NCI-H1105 (cell line): ENCODE data around the gene VCP.

Experiments used
- DNase-seq: peaks from one replicate; lab custom pipeline; 2025; lab: John Stamatoyannopoulos, UW

The VCP gene

DNA sequence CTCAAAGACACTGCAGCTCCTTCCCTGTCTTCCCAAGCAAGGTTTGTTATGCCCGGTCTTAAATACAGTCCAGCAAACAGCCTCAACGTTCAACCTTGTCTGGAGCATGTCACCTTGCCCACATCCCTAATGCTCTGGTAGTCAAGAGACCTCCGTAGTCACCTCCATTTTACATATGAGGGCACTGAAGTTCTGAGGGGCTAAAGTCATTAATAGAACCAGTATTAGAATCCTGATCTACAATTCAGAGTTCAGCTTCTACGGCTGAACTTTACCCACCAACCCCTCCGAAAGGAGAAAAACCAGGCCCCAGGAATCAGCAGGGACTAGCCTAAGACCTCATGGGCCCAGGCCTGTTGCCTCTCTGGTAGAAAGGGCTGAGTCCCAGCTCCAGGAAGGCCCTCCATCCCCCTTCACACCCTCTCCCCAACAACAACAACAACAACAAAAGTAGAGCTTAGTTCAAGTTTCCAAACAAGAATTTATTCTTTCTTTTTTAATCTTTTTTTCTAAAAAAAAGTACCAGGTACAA, 31.3 kb upstream of the VCP start:
- DNase-seq, result no peak

DNA sequence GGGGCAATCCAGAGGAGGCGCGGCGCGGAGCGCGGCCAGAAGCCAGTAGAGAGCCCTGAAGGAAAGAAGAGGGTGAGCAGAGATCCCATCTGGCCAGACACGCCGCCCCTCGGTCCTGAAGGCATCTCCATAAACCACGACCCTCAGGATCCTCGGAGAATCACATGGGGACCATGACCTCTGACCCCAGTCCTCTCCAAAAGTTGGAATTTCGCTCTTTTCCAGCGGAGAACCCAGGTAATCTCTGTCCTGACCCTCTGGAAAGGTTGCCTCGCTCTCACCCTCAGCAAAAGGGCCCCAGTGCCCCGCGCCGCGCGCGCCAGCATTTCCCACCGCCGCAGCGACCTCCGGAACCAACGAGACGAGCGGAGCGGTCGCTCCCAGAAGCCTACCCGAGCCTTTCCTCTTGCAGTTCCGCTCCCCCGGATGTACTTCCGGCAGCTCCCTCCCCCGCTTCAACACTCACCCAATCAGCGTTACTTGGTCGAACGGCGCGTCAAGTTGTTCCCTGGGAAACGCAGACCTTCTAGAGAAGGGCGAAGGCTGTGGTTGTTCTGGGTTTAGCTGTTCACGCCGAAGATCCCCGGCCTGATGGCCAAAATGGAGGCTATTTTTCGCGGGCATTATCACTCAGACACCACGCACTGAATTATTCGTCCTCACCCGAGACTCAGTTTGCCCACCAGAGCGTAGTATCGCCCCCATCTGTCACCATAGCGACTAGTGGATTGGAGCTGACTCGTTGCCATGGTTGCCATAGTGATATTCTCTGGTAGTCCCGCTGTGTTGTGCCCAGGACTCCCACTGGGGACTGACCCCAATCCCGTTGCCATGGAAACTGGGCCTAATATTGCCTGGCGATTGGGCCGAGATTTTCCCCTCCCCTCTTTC, 30.6 kb upstream of the VCP start, which contains the start of gene STOML2:
Gene STOML2, minus strand, starts transcription at position 363 of the 891 bp plus-strand sequence. Its CDS starts 37 bp downstream, at position 326.
- peak; percentile 93 for DNase-seq

DNA sequence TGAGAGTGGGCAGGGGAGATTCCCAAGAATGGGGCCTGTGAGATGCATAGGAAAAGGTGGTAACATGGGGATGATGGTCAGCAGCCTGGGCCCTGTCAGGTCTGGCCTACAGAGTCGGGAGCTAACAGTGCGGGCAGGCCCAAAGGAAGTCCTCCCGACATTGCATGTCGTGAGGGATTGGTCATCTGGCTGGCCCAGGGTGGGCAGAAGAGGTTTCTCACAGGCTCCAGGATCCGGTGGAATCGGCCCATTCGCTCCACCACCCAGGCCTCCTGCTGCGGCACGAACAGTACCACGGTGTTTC, 30.0 kb upstream of the VCP start:
- DNase-seq, result no peak

DNA sequence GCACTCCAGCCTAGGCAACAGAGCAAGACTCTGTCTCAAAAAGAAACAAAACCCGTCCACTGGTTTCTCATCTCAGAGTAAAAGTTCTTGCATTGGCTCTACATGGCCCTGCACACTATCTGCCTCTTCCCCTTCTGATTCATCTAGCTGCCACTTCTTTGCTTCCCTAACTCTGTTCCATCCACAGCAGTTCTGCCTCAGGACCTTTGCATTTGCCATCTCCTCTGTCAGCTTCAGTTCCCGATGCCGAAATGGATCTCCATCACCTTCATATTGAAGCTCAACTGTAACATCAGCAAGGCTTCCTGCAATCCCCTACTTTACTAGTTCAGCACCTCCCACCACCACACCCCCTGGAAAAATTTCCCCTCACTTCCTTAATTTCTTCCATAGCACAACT, 25.1 kb upstream of the VCP start:
- no peak for DNase-seq

DNA sequence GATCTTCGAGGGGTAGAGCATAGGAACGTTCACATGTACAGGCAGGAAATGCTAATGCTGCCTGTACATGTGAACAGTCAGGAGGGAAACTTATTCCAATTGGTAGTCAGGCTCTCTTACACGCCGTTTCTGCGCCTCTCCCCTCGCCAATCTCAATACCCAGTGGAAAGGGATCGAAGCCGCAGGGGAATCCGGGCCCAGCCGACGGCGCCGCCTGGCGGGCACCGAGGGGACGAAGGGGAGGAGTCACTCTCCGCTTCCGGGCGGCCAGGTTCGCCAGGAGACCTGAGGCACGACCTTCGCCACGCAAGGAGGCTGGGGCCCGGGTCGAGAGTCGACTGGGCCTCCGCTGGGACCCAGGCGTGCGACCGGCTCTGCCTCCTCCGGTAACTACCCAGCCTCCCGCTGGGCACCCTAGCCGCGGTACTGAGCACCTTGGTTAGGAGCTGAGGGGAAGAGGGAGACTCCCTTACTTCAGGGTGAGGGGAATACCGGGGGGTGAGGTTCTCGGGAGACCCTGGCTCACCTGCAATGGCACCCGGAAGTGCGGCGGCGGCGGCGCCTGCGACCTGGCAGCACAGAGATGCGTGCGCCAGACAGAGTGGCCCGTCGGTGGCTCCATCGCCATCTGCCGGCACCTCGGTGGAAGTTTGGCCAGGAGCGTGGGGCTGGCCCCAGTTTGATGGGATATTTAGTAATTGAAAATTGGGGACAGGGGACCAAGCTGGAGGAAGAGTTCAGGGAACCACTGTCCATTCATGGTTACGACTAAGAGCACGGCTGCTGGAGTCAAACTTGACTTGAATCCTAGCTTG, 23.8 kb upstream of the VCP start, which contains the start of gene PIGO:
Gene PIGO, minus strand, starts transcription at position 557 of the 815 bp plus-strand sequence. CDS start 1,026 bp downstream, outside the sequence.
- peak; percentile 85 for DNase-seq

DNA sequence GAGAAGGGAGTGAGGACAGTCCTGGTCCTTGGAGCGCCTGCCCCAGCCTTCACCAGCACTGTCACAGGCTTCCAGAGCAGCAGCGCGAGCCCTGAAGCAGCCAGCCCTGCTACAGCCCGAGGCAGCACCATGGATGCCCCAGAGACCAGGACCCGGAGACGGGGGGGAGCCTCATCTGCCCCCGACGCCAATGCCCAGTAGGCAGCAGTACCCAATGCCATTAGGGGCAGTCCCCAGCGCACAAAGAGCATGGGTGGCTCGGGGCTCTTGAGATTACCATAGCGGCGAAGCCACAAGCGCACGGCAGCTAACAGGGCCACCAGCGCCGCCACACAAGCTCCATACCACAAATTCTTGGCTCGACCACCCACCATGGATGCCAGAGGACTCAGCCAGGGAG, 19.1 kb upstream of the VCP start:
- no peak for DNase-seq

DNA sequence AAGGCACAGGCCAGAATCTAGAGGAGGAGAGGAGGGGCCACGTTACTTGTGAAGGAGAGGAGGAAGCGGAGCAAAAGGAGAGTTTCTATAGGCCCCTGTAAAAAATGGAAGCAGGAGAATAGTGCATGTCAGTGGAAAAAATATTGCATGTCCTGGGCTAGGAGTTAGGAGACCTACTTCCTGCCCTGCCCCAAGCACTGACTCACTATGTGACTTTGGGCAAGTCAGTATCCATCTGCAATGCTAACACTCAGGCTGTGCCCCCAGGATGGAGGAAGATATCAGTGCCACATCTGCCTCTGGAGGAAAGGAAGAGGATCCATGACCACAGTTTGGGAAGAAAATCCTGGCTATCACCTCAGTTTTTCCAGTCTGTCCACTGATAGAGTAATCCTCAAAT, 17.0 kb upstream of the VCP start:
- no peak for DNase-seq

DNA sequence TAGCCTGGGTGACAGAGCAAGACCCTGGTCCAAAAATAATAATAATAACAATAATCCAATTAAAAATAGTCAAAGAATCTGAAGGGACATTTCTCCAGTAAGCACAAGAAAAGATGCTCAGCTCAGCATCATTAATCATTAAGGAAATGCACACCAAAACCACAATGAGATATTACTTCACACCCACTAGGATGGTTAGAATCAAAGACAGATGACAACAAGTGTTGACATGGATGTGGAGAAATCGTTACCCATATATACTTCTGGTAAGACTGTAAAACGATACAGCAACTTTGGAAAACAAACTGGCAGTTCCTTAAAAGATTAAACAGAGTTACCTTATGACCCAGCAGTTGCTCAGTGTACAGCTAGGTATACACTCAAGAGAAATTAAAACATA, 12.7 kb upstream of the VCP start:
- no peak for DNase-seq

DNA sequence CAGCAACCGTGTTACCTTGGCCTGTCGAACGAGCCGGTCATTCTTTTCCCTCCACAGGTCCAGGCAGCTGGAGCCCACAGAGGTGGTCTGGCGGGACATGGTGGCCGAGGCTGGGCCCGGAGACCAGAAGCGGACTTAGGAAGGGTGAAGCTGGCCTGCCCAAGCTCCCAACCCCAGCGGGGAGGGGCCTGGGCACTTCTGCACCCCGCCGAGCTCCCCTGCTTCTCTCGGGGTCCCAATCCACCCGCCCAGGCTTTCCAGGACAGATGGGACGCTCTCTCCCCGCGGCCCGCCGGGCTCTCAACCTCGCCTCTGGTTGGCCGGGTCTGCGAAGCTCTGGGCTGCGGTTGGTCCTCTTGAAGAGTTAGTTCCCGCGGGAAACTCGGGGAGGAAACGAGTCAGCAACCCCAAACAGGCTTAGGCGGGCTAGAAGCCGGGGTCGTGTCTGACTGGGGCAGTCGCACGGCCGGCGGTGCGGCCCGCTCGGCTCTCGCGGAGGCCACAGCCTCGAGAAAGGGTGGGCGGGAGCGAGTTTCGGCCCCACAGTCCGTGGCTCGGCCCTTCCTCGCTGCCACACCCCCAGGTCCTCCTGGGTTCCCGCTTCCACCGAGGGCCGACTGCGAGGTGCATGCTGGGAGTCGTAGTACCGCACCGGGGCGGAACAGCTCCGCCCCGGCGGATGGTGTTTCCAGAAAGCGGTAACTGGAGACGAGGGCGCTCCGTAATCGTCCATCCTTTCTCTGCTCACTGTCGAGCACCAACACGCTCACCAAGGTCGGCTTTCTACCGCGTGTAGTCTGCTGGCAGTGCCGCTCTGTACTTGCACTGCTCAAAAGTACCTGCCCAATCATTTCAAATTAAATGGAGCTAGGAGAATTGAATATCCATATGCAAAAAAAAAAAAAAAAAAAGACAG, 7.3 kb upstream of the VCP start, which contains the start of gene FANCG:
Gene FANCG, minus strand, starts transcription at position 517 of the 916 bp plus-strand sequence. Its CDS starts 418 bp downstream, at position 99.
- peak; percentile 88 for DNase-seq

DNA sequence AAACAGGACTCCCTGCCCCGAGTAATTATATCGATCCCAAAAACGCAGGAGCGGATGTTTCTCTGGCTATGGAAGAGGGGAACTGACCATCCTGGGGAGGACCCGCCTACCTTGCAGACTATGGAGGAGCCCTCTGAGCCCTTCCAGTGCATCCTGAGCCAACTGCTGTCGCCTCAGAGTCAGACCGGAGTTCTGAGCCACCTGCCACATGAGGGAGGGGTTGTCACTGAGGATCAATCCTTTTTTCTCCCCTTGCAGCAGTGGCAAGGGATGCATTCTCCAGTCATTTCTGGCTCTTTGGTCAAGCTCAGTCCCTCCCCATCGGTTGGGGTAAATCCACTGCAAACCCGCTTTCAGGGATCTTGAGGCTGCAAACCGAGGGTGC, 6.6 kb upstream of the VCP start:
- peak; percentile 10 for DNase-seq

DNA sequence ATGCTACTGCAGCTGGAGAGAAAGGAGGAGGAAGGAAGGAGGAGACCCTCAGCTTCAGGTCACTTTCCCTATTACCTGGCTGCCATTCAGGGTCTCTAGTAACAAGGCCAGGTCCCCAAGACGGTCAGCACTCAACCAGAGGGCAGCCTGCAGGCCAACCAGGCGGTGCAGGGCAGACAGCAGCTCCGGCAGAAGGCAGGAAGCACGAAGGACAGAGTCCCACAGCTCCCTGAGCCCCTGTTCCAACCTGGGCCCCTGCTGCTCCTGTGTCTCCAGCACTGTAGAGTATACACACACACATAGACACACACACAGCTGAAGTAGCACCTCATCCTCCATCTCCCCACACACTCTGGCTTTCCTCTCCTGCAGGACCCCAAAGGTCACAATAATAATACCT, 5.6 kb upstream of the VCP start:
- DNase-seq, result no peak

DNA sequence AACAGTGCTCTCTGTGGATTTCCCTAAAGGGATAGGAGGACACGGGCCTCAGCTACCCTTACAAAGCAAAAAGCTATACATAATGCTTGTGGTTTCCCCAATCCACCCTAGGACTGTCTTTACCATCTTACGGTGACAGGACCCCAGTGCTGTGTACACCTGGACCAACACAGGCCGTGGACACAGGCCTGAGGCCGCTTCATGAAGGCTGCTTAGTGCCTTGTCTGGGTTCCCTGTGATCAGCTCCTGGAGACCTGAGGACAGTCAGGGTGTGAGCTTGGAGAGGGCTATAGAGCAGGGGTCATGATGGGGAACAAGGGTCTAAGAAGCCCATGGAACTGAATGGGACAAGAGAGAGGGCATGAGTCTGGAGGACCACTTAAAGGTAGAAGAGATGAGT, 4.4 kb upstream of the VCP start:
- DNase-seq, result no peak

DNA sequence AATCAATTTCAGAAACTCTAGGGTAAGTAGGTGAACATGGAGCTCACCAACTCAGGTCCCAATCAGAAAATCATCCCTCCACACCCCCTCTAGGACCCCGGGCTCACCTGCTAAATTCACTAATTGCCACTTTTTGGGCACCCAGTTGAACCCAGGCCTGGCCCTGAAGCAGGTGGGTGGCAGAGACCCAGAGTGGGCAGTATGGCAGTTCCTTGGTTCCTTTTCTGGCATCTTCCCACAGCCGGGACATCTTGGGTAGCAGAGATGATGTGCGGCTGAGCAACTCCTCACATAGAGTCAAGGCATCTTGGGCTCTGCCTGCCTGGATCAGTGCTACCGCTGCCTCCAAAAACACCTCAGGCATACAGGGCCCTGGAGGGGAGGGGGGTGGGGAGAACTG, 2.9 kb upstream of the VCP start:
- no peak for DNase-seq

DNA sequence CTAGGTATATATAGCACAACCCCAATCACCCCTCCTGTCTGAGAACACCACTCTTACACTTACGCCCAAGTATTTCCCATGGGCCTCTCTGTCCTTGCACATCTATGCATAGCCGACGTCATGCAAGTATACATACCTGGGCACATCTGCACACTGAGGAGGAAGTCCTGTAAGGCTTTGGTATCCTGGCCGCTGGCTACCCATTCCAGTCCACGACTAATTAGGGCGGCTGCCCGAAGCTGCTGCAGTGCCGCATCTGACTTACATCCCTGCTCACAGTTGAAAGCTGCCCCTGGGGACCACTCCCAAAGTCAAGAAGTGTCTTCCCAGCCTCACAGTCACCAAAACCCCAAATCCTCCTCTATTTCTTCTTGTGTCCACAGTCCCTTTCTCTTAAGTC, 2.4 kb upstream of the VCP start:
- no peak for DNase-seq

DNA sequence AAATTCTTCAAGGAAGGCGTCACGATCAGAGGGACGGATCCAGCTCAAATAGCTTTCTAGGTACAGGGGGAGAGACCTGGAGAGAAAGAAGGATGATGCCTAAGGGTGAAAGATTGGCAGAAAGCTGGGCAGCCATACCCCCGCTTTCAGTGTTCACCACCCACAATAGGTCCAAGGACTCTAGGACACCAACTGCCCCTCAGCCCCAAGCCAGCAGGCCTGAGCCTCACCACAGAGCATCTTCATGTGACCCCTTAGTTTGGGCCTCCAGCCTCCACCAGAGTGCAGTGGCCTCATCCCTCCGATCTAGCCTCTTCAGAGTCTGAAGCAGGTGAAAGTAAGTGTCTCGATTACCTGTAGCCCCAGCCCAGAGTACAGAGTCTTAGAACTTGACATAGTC, 1.7 kb upstream of the VCP start:
- no peak for DNase-seq

DNA sequence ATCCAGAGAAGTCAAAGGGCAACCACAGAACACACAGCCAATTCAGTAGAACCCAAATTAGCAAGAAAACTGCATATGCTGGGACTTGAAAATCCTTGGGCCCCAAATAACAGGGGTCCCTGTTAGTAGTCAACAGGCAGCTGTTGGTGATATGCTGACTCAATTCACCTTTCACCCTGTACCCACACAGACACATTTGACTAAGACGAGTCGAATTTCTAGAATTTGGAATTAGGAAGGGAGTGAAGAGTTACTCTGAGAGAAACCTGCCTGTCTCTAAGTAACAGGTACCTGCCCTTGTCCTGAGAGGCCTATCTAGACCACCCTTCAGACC, 821 bp upstream of the VCP start:
- DNase-seq, result no peak

DNA sequence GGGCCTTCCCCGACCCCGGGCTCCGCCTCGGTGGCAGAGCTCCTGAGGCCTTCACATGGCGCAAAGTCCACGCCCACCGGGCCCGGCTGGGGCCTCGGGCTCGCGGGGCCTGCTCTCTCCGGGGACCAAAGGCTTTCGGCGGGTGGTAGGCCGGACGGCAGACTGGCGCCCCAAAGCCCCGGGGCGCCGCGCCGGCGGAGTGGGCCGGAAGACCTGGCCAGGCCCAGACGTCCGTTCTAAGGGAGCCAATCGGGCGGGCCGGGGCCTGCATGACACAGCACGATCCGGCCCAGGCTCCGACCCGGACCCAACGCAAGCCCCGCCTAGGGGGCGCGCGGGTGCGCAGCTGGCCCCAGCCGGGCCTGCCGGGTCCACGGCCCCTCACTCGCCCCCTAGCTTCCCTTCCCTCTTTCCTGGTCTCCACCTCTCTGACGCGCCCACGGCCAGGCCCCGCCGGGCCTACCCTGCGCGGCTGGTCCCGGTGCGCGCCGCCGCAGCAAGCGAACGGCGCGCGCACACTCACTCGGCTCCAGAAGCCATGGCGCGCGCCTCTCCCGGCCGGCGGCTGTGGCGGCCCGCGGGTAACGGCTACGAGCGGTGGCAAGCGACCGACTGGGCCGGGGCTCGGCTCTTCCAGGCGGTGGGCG, 488 bp downstream of the VCP start:
- DNase-seq, result peak; percentile 70

DNA sequence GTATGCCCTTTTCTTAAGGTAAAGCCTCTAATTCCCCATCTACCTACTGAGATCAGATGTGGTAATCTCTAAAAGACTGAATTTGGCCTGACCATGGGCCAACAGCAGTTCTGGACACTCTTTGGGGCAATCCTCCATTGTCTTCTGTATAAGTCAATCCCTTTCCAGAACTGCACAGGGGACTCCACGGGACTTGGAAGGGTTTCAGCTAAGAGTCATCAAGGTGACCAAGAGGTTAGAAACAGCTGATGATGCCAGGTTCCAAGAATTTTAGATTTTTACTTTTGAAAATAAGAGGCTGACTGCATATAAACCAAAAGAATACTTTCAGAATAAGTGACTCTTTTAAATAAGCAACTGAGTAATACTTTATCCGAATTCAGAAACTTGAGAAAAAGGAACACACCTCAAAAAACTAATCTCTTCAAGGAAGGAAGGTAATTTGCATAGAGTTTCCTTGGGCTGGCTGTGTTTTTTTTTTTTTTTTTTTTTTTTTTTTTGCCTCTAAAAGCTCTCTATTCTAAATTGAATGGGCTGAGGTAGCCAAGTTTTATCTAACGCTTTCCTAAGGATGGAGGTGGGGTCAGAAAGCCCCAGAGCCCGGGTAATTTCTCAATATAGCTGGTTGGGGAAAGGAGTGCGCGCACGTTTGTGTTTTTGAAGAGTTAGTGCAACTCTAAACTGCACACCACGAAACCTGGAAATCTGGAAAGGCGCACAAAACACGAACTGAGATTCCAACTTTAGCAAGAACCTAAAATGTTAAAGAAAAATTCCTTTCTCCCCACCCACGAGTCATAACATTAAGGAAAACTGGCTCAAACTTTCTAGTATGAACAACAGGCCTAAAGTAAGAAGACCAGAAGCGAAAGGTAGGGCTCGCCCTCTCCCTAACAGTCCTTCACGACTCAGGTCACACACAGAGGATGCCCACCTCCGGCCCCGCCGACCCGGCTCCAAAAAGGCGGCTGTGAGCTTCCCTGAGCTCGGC, 1.3 kb downstream of the VCP start:
- no peak for DNase-seq

DNA sequence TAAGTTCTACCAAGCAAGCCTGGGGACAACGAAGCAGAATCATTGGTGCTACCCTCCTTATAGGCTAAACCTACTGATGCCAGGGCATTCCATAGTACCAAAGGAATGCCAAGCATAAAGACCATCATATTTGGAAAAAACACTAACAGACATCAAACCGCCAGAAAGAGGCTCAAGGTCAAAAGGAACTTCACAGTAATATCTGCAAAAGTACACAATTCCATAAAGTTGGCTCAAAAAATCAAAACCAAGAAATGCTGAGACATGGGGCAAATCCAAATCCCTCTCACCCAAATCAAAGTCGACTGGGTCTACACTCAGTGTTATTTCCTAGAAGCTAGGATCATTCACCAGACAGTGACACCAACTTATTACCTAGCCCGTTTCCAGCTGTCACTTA, 3.4 kb downstream of the VCP start:
- no peak for DNase-seq

DNA sequence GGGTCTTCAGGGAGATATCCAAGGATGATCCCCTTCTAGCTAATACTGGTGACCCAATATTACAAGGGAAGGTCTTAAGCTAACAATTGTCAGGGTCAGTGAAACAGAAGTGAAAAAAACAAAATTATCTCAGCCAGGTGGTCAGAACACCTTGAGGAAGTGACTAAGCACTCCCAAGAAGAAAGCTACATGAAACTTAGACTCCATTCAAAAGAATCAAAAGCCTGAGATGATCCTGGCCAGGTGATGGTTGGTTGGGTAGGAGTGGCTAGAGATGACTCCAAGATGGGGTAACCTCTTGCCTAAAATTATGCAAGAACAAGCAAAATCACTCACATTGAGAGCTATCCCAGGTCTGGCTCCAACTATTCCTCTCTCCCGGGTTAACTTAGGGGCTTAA, 5.4 kb downstream of the VCP start:
- DNase-seq, result no peak
